ENCODE measurements around the gene NKD1. TPM values are rescaled to one million over a fixed set of nuclear protein-coding genes. Genes with fewer than 3 reads are reported as not detected.

Gene NKD1
- polyA plus RNA-seq, 4 donors: 10.4 to 14.6 (median 13.2) TPM

DNA sequence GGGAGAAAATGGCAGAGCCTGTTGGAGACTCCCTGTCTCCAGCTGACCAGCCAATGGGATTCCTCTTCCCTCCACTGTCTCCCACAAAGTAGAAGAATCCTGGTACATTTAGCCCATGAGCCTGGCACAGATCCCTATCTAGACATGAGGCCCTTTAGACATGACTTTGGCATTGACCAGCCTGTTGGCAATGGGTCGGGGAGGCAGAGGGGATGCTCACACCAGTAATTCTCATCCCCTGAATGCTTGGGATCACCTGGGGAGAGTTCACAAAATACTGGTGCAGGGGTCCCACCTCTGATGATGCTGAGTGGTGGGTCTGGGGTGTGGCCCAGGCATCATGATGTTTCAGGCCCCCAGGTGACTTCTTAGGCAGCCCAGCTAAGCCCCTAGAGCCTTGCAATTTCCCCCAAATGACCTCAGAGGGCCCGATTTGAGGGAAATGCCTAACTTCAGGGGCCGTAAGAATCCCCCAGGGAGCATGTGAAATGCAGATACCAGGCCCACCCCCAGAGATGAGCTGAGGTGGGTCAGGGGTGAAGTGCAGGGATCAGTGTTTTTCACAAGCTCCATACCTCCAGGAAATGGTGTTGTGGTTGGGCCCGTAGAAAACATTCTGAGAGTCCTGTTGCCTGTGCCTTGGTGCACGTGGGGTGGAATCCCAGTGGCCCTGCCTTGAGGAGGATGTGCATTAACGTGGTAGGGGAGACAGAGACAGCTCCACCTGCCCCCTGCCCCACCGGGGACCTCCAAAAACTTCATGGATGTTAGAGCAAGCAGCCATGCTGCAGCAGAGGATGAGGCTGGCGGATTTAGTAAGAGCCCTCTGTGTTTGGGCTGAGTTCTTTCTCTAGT is 90.8 kb downstream of the NKD1 start:
- no peak for DNase-seq (ENCODE audit: low read depth in 4 of 4, low spot score in 2 of 4)

DNA sequence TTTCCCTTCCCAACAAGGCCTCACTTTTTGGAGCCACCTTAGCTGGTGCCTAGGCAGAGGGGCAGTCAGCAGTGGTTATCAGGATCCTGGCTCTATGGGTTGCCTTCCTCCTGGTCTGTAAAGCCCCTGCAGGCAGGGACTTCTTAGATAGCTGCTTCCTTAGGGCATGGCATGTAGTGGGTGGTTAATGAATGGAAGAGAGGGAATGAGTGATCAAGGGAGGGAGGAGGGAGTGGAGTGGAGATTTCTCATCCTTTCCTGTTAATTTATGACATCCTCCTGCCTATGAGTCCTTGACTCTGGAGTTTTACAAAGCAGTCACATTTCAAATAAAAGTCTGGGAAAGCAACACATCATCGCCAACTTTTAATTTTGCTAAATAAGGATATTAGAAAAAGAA is 92.2 kb downstream of the NKD1 start:
- DNase-seq (ENCODE audit: low read depth in 4 of 4, low spot score in 2 of 4): no peak

- DNase-seq (ENCODE audit: low read depth in 4 of 4, low spot score in 2 of 4): no peak
Observed at GRCh38 chr16:50640919-50641817, 93.0 kb downstream of the NKD1 start.

DNA sequence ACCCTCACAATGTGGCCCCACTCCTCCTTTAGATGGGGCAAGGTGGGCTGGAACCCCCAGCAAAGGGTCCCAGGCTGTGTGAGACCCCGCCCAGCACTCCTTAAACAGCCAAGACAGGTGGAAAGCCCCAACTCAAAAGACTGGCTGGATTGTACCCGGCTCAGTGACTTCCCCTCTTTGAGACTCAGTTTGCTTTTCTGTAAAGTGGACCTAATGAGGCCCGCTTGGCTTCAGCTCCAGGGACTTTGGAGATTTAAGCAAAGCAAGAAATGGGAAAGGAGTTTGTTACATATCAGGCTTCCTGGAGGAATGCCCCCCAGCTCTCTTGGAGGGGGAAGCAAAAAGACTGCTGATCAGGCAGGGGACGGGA is 93.6 kb downstream of the NKD1 start:
- no peak for DNase-seq (ENCODE audit: low read depth in 4 of 4, low spot score in 2 of 4)

DNA sequence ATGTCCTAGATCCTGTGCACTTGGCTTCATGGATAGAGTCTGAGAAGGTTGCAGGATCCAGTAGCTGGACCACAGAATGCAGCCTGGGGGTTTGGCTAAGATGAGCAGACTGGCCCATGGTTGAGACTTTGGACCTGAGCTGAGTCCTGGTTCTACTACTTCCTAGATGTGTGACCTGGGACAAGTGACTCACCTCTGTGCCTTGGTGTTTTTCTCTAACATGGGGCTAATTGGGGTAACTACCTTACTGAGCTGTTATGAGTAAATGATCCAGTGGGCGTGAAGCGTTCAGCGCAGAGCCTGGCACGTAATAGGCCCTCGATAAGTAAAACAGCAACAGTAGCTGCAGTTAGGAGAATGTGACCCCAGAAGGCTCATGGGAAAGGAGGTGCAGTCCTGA is 94.2 kb downstream of the NKD1 start:
- no peak for DNase-seq (ENCODE audit: low read depth in 4 of 4, low spot score in 2 of 4)

DNA sequence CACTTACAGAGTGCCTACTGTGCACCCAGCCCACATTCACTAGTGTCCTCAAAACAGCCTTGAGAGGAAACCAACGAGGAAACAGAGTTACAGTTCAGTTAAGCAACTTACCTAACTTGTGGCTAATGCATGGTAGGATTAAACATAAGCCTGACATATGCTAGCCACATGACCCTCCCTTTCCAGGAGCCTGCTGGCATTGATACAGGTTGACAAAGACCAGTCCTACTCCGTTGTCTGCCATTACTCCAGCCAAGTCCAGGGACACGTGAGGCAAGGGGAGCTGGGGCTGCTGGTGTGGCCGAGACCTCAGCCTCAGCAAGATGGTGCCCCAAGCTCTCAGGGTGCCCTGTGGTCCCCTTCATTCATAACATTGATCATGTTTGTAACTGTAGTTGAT is 95.0 kb downstream of the NKD1 start:
- no peak for DNase-seq (ENCODE audit: low read depth in 4 of 4, low spot score in 2 of 4)

- no peak for DNase-seq (ENCODE audit: low read depth in 4 of 4, low spot score in 2 of 4)
Observed at GRCh38 chr16:50644245-50644644, 96.0 kb downstream of the NKD1 start.

GRCh38 chr16:50644729-50645128 is 96.5 kb downstream of the NKD1 start:
- no peak for DNase-seq (ENCODE audit: low read depth in 4 of 4, low spot score in 2 of 4)

- DNase-seq (ENCODE audit: low read depth in 4 of 4, low spot score in 2 of 4): no peak
Observed at GRCh38 chr16:50645563-50646220, 97.5 kb downstream of the NKD1 start.

DNA sequence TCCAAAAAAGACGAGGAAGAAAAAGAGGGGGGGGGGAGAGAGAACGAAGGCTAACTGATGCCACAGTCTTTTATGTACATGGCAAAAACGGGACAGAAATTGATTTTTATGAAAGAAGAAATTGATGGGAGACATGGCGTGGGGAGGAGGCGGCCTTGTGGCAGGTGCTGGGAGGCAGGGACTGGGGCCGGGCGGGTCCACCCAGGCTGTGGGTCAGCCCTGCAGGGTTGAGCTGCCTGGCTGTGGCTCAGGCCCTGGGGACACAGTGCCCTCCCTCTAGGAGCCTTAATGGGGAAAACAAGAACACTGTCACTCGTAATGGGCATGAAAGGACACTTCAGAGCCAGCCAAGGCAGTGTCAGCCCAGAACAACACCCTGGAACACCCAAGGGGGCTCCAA is 98.1 kb downstream of the NKD1 start:
- no peak for DNase-seq (ENCODE audit: low read depth in 4 of 4, low spot score in 2 of 4)

DNA sequence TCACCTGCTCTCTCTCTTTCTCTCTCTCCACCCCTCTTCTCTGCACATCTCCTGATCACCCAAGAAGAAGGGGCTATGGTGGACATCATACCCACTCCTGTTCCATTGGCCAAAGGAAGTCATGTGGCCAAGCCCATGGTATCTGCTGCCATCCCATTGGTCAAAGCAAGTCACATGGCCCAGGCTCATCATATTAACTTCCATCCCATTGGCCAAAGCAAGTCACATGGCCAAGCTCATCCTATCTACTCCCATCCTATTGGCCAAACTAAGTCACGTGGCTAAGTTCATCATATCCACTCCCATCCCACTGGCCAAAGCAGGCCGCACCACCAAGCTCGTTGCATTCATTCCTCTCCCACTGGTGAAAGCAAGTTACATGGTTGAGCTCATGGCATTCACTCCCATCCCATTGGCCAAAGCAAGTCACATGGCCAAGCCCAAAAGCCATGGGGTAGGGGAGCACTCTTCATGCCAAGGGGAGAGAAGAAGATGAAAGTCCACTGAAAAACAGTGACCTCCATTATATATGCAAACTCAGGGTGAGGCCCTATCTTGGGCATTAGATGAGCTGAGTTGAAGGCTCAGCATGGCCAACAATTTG is 103.7 kb downstream of the NKD1 start:
- DNase-seq (ENCODE audit: low read depth in 4 of 4, low spot score in 2 of 4): no peak

DNA sequence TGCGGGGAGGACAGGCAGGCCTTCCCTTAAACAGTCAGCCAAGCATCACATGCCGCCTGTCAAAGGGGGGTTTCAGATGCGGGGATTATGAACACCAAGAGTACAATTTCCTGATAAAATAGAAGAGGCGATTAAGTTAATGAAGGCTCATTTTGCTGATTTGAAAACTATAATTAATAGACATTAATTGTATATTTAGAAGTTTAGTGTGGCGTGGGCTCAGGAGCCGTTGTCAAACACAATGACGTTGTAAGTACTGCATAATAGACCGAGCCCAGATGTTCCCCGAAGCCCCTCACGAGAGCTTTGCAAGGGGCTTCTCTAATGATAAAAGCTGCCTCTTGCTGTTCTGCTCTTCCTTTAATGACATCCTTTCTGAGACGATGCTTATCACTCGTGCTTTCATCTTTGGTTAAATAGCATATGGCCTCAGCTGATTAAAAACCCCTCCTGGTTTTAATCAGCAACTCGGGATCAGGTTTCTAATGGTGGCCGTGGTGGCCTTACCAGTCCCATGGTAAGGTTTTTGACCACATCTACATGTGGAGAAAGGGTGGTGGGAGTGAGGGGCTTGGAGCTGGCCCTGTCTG is 104.7 kb downstream of the NKD1 start:
- no peak for DNase-seq (ENCODE audit: low read depth in 4 of 4, low spot score in 2 of 4)

DNA sequence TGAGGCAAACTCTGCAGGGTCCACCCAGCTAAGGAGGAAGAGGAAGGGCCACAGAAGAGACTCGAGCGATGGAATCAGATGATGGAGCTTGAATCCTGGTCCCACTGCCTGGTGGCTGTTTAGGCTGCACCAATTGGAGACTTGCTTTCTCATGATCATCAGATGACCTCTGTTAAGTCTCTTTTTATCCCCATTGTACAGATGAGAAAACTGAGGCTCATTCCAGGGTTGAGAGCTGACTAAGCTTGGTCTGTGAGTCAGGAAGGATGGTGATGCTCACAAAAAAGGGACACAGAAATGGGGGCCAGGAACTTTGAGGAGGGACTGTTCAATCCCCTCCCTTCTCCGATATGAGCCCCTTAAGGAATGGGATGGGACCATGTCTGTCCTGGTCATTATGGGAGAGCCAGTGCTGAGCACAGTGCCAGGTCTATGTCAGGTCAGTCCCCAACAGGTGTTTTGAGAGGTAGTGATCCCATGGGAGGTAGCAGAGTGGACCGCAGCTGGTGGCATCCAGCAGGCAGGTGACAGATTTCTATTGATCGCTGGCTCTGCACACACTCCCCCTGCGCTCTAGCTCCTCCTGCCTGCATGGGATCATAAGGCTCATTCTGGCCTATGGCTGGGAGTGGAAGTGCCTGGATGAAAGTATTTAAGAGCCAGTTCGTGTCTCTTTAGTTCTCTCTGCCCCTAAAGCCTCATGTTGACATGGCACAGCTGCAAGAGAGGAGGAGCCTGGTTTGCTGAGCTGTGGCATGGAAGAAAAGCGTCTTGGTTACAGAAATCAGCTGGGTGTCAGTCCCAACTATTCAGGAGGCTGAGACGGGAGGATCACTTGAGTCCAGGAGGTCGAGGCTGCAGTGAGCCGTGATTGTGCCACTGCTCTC is 105.7 kb downstream of the NKD1 start:
- DNase-seq (ENCODE audit: low read depth in 4 of 4, low spot score in 2 of 4): no peak

- DNase-seq (ENCODE audit: low read depth in 4 of 4, low spot score in 2 of 4): no peak
Observed at GRCh38 chr16:50655558-50656055, 107.4 kb downstream of the NKD1 start.

GRCh38 chr16:50657241-50657640 is 109.0 kb downstream of the NKD1 start:
- DNase-seq (ENCODE audit: low read depth in 4 of 4, low spot score in 2 of 4): no peak

DNA sequence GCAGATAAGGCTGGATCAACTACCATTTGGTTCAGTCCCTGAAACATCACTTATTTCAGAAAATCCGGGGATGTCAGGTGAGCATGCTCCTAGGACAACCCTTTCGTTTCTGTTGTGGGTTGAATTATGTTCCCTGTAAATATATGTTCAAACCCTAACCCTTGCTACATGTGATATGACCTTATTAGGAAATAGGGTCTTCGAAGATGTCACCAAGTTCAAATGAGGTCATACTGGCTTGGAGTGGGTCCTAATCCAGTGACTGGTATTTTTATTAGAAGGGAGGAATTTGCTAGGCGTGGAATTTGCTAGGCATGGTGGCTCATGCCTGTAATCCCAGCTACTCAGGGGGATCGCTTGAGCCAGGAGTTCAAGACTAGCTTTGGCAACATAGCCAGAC is 111.6 kb downstream of the NKD1 start:
- no peak for DNase-seq (ENCODE audit: low read depth in 4 of 4, low spot score in 2 of 4)

DNA sequence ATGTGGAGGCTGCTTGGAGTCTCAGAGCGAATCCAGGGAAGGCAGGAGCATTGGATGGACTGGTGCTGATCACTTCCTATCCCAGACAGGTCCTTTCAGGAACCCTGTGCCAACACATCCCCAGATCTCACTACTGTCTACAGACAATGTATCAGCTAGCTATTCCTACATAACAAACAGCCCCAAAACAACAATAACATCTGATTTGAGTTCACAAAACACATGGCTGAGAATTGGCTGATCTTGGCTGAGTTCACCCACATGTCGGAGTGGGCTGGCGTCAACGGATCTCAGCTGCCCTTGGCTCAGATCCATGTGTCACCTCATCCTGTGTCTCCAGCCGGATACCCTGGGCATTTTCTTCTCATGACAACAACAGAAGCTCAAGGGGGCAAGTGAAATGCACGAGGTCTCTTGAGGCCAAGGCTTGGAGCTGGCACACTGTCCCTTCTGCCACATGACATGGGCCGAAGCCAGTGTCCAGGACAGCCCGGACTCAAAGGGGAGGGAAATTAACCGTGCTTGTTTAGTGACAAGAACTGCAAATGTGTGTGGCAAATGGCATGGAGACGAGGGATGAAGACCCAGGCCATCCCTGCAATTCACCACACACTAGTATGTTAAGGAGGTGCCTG is 114.2 kb downstream of the NKD1 start:
- no peak for DNase-seq (ENCODE audit: low read depth in 4 of 4, low spot score in 2 of 4)

GRCh38 chr16:50664270-50664669 is 116.1 kb downstream of the NKD1 start:
- DNase-seq (ENCODE audit: low read depth in 4 of 4, low spot score in 2 of 4): no peak

Data from left renal cortex interstitium (tissue), 4 donors.